B cell (primary cell): ENCODE data around the gene CENPM. TPM values are rescaled to one million over a fixed set of nuclear protein-coding genes. Genes with fewer than 3 reads are reported as not detected.

Experiments used
- ATAC-seq: fragments of 200-7000 bp; cut with Tn5 transposase; one replicate; pipeline ENCODE4 v1.10.0; 2021; ENCODE audit warnings: low read depth, mild to moderate bottlenecking, moderate number of reproducible peaks, moderate library complexity
- CTCF ChIA-PET: fragments of 350-600 bp; sonication (Branson Sonifier 250); formaldehyde crosslinking; loops from one replicate; lab custom pipeline; 2021; ENCODE audit warnings: antibody characterized with exemption, inconsistent platforms; lab: Charles Lee
- POLR2A ChIA-PET: fragments of 350-600 bp; sonication (Branson Sonifier 250); formaldehyde crosslinking; loops from one replicate; lab custom pipeline; 2021; ENCODE audit warnings: antibody characterized with exemption; lab: Charles Lee
- DNase-seq: peaks from one replicate; pipeline ENCODE4 v3.0.0; 2013
- H2AFZ ChIP-seq: 2 replicates; pipeline ENCODE4 v1.6.1; 2012; ENCODE audit warnings: mild to moderate bottlenecking, low read depth, low read length; ENCODE audit not compliant: insufficient read depth, poor library complexity, severe bottlenecking
- H3K27ac ChIP-seq, 2 donors: 1 replicate in 1 of 2; 2 replicates in 1 of 2; pipeline ENCODE4 v1.5.1; 2012 to 2013; ENCODE audit warnings: low read length in 2 of 2, mild to moderate bottlenecking in 2 of 2, moderate library complexity in 1 of 2
- H3K27me3 ChIP-seq, 4 experiments: fragments of 200-600 bp in 1 of 4; sonication (generic) in 1 of 4; replicated peaks in 1 of 4; 1 replicate in 2 of 4; 2 replicates in 2 of 4; pipeline versions ENCODE4 v1.6.1 to v1.7.0; 2013 to 2016; ENCODE audit warnings: low read length in 3 of 4, mild to moderate bottlenecking in 2 of 4, mixed read lengths in 1 of 4, moderate library complexity in 1 of 4; ENCODE audit not compliant: insufficient read depth in 4 of 4, control insufficient read depth in 3 of 4; ENCODE audit errors: control extremely low read depth in 1 of 4
- H3K36me3 ChIP-seq, 2 experiments: replicated peaks in 1 of 2; 1 replicate in 1 of 2; 2 replicates in 1 of 2; pipeline versions ENCODE4 v1.6.1 to v1.7.1; 2013; ENCODE audit warnings: low read length in 1 of 2; ENCODE audit not compliant: insufficient read depth in 2 of 2, control insufficient read depth in 1 of 2; ENCODE audit errors: control extremely low read depth in 1 of 2, extremely low read depth in 1 of 2
- H3K4me1 ChIP-seq, 2 donors: fragments of 200-600 bp in 1 of 2; sonication (generic) in 1 of 2; 1 replicate in 1 of 2; 2 replicates in 1 of 2; pipeline versions ENCODE4 v1.5.1 to v1.6.1; 2013 to 2017; ENCODE audit warnings: low read length in 2 of 2; ENCODE audit not compliant: control insufficient read depth in 2 of 2, insufficient read depth in 2 of 2
- H3K4me2 ChIP-seq: replicated peaks from 2 replicates; pipeline ENCODE3; 2012; ENCODE audit warnings: mild to moderate bottlenecking, low read depth, low read length; ENCODE audit not compliant: poor library complexity, severe bottlenecking
- H3K4me3 ChIP-seq, 5 experiments: fragments of 200-600 bp in 1 of 5; sonication (generic) in 1 of 5; 1 replicate in 3 of 5; 2 replicates in 2 of 5; pipeline versions ENCODE4 v1.5.1 to v1.7.0; 2011 to 2016; ENCODE audit warnings: low read length in 4 of 5, mild to moderate bottlenecking in 4 of 5, low read depth in 2 of 5, control low read depth in 1 of 5, moderate library complexity in 1 of 5; ENCODE audit not compliant: insufficient read depth in 1 of 5; ENCODE audit errors: control extremely low read depth in 1 of 5, extremely low read depth in 1 of 5
- H3K79me2 ChIP-seq: fragments of 200-600 bp; sonication (generic); one replicate; pipeline ENCODE4 v1.6.0; 2016; ENCODE audit warnings: low read length; ENCODE audit not compliant: control insufficient read depth, insufficient read depth
- H3K9ac ChIP-seq: fragments of 200-600 bp; sonication (generic); 2 replicates; pipeline ENCODE4 v1.6.1; 2017; ENCODE audit warnings: mild to moderate bottlenecking, low read length, moderate library complexity
- H3K9me3 ChIP-seq, 3 donors: one replicate each; pipeline versions ENCODE4 v1.6.1 to v1.7.1; 2013; ENCODE audit warnings: low read length in 2 of 3; ENCODE audit not compliant: control insufficient read depth in 2 of 3, insufficient read depth in 1 of 3; ENCODE audit errors: control extremely low read depth in 1 of 3
- H4K20me1 ChIP-seq: 2 replicates; pipeline ENCODE4 v1.6.0; 2012; ENCODE audit warnings: mild to moderate bottlenecking, low read length; ENCODE audit not compliant: insufficient read depth, control insufficient read depth, poor library complexity, severe bottlenecking
- H3K27ac Mint-ChIP-seq: one replicate; pipeline ENCODE4 v1.8.0; 2021; ENCODE audit warnings: mixed read lengths
- H3K27me3 Mint-ChIP-seq: one replicate; pipeline ENCODE4 v1.8.0; 2021; ENCODE audit warnings: mixed read lengths
- H3K4me1 Mint-ChIP-seq: one replicate; pipeline ENCODE4 v1.8.0; 2021; ENCODE audit warnings: mixed read lengths
- H3K4me3 Mint-ChIP-seq: one replicate; pipeline ENCODE4 v1.8.0; 2021; ENCODE audit warnings: mixed read lengths
- H3K9me3 Mint-ChIP-seq: one replicate; pipeline ENCODE4 v1.8.0; 2022; ENCODE audit warnings: mixed read lengths; ENCODE audit not compliant: insufficient read depth
- EZH2 ChIP-seq: IDR thresholded peaks from 2 replicates; pipeline ENCODE4 v1.6.1; 2012; ENCODE audit warnings: borderline replicate concordance, low read depth, mild to moderate bottlenecking, moderate library complexity, low read length; ENCODE audit not compliant: insufficient read depth, poor library complexity, severe bottlenecking
- WGBS: methylation state at CpG from one replicate; pipeline ENCODE4 v1.1.5; 2013; ENCODE audit warnings: missing lambda C conversion rate; ENCODE audit not compliant: insufficient coverage; 5-methylcytosine and 5-hydroxymethylcytosine counted together
- intact Hi-C: fragments of 100-400 bp; cut with micrococcal nuclease; formaldehyde crosslinking; loops from one replicate; pipeline ENCODE4 v1.10.0; 2022
- polyA plus RNA-seq: library from polyadenylated mRNA; depleted of rRNA; stranded (reverse); fragments of >200 nt; gene quantifications from 2 replicates; pipeline ENCODE4 v1.2.3, GENCODE V29; 2012
- total RNA-seq, 2 donors: library from RNA; stranded (reverse); fragments of 120-200 nt in 1 of 2; gene quantifications; 1 replicate in 1 of 2; 2 replicates in 1 of 2; pipeline versions ENCODE4 v1.2.3 to v1.2.4, GENCODE V29; 2013 to 2022
- TF ChIP-seq, protein P1 (sequence below): fragments of 200-600 bp; IDR thresholded peaks from one replicate; pipeline ENCODE4 v1.8.0; 2022; ENCODE audit warnings: antibody characterized with exemption, mild to moderate bottlenecking

Gene CENPM
- total and polyA plus RNA-seq, 2 donors (not counting 1 experiment from before 2014, with no cell fraction given), result 30.7 to 43.8 TPM

DNA sequence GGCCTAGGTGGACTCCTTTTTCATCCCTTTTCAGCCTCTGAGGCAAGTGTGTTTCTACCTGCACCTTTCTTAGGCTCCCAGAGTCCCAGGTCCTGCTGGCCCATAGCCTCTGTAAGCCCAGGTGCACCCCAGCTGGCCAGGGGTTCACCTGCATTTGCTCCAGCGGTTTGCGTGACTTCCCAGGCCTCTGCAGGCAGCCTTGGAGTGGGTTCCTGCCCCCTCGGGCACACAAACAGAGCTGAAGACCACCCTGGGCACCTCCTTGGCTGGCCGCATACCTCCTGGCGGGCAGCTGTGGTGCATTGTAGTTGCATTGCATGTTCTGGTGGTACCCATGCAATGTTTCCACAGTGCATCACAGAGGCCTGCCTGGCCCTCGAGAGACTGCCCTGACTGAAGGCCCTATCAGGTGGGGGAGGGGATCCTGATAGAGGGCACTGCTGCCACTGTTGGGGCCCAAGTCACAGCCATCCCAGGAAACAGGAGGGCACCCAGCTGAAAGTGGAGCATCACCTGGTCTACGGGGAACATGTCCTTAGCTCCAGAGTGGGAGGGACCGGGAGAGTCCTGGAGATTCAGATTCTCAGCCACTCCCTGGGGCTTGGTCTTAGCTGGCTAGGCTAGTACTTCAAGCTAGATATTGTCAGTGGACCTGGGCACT, 46.2 kb downstream of the CENPM start:
- Histone ChIP-seq H3K27me3 (no peaks in the 10 kb centered on the region), H3K36me3 (peaks cover 0 to 94% of the 10 kb centered on the region in 2 experiments), H4K20me1 (peaks cover 9% of the 10 kb centered on the region), H3K4me3 (no peak overlapping the region), H2AFZ (no peak overlapping the region), H3K79me2 (no peaks in the 10 kb centered on the region), H3K27ac (no peak overlapping the region), H3K9me3 (no peaks in the 10 kb centered on the region), H3K4me2 (no peak overlapping the region), H3K4me1 (no peaks in the 10 kb centered on the region), H3K9ac (no peak overlapping the region)
- 97% methylated on average over 8 of the region's 8 CpGs for WGBS
- Mint-ChIP-seq H3K4me1 (no peaks in the 10 kb centered on the region), H3K27ac (no peak overlapping the region), H3K27me3 (no peaks in the 10 kb centered on the region), H3K9me3 (no peaks in the 10 kb centered on the region), H3K4me3 (no peak overlapping the region)
- ChIA-PET POLR2A (interaction anchor here (0.5 kb wide), 1 partner anchor 24 kb away, joined by 5 read pairs; no protein-coding TSS in a partner anchor), CTCF (no interaction called here)
- TF ChIP-seq, protein P1, sequence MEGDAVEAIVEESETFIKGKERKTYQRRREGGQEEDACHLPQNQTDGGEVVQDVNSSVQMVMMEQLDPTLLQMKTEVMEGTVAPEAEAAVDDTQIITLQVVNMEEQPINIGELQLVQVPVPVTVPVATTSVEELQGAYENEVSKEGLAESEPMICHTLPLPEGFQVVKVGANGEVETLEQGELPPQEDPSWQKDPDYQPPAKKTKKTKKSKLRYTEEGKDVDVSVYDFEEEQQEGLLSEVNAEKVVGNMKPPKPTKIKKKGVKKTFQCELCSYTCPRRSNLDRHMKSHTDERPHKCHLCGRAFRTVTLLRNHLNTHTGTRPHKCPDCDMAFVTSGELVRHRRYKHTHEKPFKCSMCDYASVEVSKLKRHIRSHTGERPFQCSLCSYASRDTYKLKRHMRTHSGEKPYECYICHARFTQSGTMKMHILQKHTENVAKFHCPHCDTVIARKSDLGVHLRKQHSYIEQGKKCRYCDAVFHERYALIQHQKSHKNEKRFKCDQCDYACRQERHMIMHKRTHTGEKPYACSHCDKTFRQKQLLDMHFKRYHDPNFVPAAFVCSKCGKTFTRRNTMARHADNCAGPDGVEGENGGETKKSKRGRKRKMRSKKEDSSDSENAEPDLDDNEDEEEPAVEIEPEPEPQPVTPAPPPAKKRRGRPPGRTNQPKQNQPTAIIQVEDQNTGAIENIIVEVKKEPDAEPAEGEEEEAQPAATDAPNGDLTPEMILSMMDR, result no peak
- no peak for TF ChIP-seq EZH2
- DNase-seq (no peak), ATAC-seq (no peak)
- intact Hi-C loops, result no loop called here

DNA sequence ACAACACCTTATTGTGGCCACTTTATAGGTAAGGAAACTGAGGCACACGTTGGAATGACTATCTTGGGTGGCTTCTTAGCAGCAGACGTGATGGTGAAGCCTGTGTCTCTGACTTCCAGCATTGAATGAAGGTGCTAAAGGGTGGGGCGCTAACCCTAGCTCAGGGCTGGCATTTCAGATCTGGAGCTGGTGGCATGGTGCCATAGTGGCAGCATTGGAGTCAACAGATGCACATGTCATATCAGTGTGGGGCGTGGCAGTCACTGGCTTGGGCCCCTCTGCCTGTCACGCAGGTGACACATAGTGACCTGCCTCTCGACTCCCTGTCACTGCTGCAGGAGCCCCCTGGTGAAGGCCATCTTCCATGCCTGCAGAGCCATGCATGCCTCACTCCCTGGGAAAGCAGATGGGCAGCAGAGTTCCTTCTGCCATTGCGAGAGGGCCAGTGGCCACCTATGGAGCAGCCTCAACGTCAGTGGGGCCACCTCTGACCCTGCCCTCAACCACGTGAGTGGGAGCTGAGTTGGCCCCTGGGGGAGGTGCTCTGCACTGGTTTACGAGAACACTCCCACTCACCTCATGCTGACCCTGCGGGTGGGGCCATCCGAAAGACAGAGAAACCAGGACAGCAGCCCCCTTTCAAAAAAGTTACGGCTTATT, 46.8 kb downstream of the CENPM start:
- Mint-ChIP-seq H3K4me3 (no peak overlapping the region), H3K27me3 (no peaks in the 10 kb centered on the region), H3K9me3 (no peaks in the 10 kb centered on the region), H3K4me1 (no peaks in the 10 kb centered on the region), H3K27ac (no peak overlapping the region)
- Histone ChIP-seq H4K20me1 (peaks cover 9% of the 10 kb centered on the region), H3K9me3 (no peaks in the 10 kb centered on the region), H3K4me3 (no peak overlapping the region), H2AFZ (no peak overlapping the region), H3K9ac (no peak overlapping the region), H3K27me3 (no peaks in the 10 kb centered on the region), H3K27ac (no peak overlapping the region), H3K79me2 (no peaks in the 10 kb centered on the region), H3K4me2 (no peak overlapping the region), H3K4me1 (no peaks in the 10 kb centered on the region), H3K36me3 (peaks cover 0 to 91% of the 10 kb centered on the region in 2 experiments)
- intact Hi-C loops, result no loop called here
- no peak for DNase-seq
- ChIA-PET POLR2A (interaction anchor here (0.6 kb wide), 1 partner anchor 77 kb away, joined by 15 read pairs; no protein-coding TSS in a partner anchor), CTCF (interaction anchor here (1.2 kb wide), 2 partner anchors 66 to 203 kb away, joined by 3 read pairs; no protein-coding TSS in a partner anchor)
- TF ChIP-seq EZH2, result no peak
- TF ChIP-seq, protein P1, result no peak
- ATAC-seq, result no peak
- 96% methylated on average over 12 of the region's 13 CpGs for WGBS
